HG02970 (cell line): ENCODE measurements around the gene CD19.
"Not testable (repeated sequence)": the region's sequence is repeated elsewhere in the genome, so short reads cannot be mapped to it uniquely, and the experiment has no call there.

Source experiments
- ATAC-seq: cut with Tn5 transposase; IDR thresholded peaks from one replicate; pipeline ENCODE4 v1.9.1; 2021; ENCODE audit warnings: mild to moderate bottlenecking, moderate library complexity, moderate number of reproducible peaks; ENCODE audit not compliant: unreplicated experiment, low FRiP score

The CD19 gene

GRCh38 chr16:28905800-28906372, 25.9 kb upstream of the CD19 start:
- no peak for ATAC-seq

- no peak for ATAC-seq
Observed at GRCh38 chr16:28910086-28911031, 21.4 kb upstream of the CD19 start.

DNA sequence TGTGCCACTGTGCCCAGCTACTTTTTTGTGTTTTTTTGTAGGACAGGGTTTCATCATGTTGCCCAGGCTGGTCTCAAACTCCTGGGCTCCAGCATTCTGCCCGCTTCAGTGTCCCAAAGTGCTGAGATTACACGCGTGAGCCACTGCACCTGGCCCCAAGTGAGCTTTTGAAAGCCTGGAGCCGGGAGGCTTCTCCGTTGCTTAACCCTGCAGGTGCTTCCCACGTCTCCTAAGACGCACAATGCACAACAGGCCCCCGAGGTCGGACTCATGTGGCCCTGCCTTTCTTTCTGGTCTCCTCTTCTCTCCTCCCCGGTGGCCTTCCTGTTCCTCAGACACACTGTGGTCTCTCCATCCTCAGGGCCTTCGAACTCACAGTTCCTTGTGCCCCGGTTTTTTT, 19.2 kb upstream of the CD19 start:
- no peak for ATAC-seq

DNA sequence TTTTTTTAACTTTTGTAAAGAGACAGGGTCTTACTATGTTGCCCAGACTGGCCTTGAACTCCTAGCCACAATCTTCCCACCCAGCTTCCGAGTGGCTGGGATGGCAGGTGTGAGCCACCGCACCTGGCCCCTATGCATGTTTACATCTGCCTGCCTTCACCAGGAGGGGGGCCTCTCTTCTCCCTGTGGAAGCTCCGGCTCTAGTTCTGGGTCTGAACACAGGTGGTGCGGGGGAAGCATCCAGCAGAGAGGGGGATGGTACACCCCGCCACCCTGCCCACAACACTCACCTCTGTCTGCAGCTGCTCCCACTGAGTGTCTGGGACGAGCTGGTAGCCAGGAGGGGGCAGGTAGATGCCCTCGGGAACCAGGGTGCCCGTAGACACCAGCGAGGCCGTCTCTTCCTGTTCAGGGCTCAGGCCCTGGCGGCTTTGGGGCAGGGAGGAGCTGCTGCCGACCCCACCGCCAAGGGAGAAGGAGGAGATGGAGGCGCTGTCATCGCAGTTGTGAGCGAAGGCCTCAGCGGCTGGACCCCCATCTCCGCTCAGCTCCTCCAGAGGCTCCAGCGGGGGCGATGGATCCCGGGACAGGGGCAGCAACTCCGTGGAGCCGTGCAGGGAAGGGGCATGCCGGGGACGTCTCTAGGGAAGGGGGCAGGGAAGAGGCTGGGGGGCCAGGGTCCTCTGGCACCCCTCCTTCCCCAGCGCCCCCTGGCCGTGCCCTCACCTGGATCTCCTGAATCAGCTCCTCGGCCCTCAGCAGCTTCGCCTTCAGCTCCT, 17.6 kb upstream of the CD19 start:
- ATAC-seq: no peak

GRCh38 chr16:28915181-28915580, 16.6 kb upstream of the CD19 start:
- ATAC-seq: no peak

DNA sequence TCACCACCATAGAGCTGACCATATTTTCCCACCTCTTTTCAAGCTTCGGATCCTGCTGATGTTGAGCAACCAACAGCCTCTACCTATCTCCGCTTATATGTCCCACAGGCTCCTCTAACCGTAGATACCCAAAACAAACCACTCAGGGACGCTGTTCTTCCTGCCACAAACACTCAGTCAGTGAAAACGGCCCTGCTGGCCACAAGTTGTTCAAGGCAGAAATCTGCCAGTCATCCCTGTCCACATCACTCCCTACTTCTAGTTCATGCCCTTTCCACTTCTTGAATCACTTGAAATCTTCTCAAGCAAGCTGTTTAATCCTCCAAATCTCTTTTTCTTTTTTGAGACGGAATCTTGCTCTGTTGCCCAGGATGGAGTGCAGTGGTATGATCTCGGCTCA, 14.7 kb upstream of the CD19 start:
- no peak for ATAC-seq

- ATAC-seq: no peak
Observed at GRCh38 chr16:28918698-28919097, 13.1 kb upstream of the CD19 start.

DNA sequence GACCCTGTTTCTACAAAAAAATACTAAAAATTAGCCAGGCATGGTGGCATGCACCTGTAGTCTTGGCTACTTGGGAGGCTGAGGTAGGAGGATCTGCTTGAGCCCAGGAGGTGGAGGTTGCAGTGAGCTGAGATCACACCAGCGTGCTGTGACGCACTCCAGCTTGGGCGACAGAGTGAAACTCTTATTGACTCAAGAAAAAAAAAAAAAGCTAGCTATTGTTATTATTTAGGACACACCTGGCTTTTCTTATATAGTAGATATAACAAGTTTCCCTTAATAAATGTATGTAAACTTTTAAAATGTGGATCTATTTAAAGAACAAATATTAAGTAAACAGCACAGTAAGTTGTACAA, 8.6 kb upstream of the CD19 start:
- ATAC-seq: no peak

DNA sequence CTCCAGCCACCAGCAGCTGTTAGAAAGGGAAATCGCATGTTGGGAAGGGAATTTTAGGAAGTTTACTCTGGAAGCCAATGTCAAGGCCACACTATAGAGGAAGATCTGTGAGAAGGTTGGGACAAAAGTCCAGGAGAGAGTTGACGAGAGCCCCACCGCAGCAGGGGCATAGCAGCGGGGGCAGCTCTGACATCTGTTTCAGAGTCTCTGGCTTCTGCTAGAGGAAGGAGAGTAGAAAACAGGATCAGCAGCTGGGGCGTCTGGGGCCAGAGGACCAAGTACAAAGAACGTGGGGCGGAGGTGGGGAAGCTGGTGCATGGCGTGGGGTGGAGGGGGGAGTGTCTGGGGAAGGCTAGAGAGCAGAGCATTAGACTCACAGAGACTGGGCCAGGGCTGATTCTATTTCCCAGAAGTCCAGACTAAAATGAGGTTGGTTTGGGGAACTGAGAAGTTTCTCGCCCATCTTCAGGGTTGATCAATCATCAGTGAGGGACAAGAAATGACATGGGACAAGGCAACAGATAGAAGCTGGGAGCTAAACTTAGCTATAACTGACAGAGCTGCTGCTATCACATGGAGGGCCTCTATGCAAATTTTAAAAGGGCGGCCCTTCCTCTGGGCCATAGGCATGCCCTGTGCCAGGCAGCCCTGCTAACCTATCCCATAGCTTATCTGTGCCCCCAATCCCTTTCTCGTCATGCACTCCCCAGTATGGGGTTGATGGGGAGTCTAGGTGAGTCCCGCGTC, 7.9 kb upstream of the CD19 start:
- peak; percentile 27 for ATAC-seq

DNA sequence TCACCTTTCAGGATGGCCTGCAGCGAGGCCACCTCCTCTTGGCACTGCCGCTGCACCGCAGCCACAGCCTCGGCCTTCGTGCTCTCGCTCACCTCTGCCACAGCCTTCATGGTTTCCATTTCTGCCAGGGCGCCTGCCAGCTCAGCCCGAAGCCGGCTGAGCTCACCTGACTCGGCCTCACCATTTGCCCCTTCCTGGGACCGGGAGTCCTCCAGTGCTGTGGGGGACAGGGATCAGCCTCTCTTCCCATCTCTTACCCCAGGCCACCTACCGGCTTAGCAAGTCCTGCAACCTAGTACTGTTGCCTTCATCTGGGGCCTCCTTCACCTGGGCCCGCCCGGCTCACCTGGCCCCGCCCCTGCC, 7.4 kb upstream of the CD19 start:
- ATAC-seq: no peak

- ATAC-seq: peak; percentile 66
Observed at GRCh38 chr16:28924762-28925385, 6.9 kb upstream of the CD19 start, which contains the start of gene RABEP2. TSS of gene RABEP2 (minus strand) at chr16:28925238. CDS start at chr16:28925163, 75 bp downstream.

DNA sequence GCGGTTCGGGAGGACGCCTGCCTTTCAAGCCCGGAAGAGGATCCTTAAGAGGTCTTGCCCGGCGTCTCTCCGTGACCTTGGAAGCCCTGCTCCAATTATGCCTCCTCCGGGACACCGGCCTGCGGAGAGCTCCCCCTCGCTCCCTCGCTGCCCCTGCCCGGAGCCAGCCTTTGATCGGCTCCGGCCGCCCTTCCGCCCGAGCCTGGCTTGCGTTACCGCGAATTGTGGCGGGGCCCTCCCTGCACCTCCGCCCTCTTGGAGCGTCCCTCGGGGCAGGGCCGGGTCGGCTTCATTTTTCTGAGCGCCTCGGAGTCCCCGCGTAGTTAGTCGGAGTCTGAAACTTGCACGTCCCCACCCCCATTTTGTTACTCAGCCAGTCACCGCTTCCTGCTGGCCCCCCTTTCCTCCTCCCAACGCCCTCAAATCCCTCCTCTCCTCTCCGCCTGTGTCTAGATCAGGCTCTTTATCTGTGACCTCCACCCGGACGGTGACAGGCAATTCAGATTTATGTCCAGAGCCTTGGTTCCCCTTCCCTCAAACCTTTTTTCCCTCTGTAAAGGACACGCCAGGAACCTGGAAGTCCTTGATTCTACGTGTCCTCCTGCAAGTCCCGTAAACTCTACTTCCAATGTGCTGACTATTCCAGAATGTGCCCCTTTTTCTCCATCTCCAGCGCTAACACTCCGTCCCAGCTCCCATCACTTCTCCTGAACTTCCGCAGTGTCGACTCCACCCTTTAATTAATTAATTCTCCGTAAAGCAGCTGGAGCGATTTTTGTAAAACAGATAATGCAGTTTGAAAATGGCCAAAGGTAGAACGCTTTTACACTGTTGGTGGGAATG, 6.2 kb upstream of the CD19 start:
- ATAC-seq: peak; percentile 39

DNA sequence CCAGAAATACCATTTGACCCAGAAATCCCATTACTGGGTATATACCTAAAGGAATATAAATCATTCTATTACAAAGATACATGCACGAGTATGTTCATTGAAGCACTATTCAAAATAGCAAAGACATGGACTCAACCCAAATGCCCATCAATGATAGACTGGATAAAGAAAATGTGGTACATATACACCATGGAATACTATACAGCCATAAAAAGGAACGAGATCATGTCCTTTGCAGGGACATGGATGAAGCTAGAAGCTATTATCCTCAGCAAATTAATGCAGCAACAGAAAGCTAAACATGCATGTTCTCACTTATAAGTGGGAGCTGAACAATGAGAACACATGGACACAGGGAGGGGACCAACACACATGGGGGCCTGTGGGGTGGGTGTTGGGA, 5.5 kb upstream of the CD19 start:
- not testable (repeated sequence) for ATAC-seq

DNA sequence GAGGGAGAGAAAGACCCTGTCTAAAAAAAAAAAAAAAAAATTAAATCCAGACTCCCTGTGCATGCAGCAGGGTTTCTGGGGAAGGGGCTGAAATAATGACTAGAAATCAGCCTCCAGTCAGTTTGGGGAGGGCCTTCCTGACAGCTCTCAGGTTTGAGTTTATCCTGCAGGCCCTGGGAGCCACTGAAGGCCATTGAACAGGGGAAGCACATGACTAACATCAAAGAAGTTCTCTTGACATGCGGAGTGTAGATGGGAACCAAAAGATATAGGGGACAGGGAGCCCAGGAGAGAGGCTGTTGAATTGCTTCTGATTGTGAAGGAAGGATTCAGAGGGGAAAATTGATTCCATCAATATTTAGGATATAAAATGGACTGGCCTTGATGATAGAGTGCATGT, 4.0 kb upstream of the CD19 start:
- no peak for ATAC-seq

GRCh38 chr16:28930203-28930602, 1.6 kb upstream of the CD19 start:
- no peak for ATAC-seq

GRCh38 chr16:28930652-28931051, 1.1 kb upstream of the CD19 start:
- ATAC-seq: no peak

GRCh38 chr16:28932339-28933141, 769 bp downstream of the CD19 start:
- ATAC-seq: no peak

- ATAC-seq: no peak
Observed at GRCh38 chr16:28933171-28933570, 1.4 kb downstream of the CD19 start.
